Measurements from ENCODE around the gene FAM170B. TPM values are rescaled to one million over a fixed set of nuclear protein-coding genes. Genes with fewer than 3 reads are reported as not detected.

Gene FAM170B
- total RNA-seq, 1 experiment from 2014 or later: not detected

DNA sequence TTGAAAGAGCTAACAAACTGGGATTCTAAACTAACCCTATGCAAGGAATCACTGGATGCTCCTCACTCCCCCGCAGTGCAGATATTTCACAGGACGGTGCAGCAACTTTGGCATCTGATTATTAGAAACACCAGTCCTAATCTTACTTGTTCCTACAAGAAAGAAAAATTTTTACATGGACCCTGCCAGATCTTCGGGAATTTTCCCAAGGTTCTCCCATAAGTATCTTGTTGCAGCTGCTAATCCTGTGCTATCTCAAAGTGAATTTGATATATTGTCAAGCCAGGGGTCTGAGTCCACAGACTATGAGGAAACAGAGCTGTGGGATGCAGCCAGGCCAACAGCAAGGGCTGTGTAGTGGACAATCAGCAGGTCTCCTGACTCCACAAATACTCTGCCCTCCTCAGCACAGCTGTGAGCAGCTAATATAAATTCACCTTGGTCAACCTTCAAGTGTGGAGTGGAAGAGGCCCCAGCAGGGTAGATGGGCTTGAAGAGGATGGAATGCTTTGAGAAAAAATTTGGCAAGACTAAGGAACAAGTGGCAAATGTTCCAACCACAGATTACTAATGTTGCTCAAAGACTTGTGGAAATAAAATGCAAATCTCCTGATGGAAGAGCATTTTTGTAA lies 44.1 kb downstream of the FAM170B start:
- no peak for DNase-seq (ENCODE audit: low spot score)
- in situ Hi-C loops (cut with HindIII; ENCODE audit: low sequenced_read_pairs): no loop called here

DNA sequence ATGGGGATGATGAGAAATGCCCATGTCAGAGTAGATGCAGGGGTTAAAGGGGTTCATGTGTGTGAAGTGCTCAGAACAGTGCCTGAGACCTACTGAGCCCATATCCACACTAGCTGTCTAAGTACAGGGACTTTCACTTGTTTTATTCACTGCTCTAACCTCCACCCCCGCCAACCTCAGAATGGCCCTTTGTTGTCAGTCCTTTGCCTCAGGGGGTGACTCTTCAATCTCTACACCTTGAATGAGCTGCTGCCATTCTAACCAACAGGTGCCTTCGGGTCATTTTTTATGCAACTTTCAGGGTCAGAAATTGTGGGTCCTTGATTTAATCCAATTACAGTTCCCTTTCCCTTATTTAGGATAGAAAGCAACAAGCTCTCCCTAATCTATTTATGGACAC lies 44.7 kb downstream of the FAM170B start:
- in situ Hi-C loops (cut with HindIII; ENCODE audit: low sequenced_read_pairs): no loop called here
- DNase-seq (ENCODE audit: low spot score): no peak

DNA sequence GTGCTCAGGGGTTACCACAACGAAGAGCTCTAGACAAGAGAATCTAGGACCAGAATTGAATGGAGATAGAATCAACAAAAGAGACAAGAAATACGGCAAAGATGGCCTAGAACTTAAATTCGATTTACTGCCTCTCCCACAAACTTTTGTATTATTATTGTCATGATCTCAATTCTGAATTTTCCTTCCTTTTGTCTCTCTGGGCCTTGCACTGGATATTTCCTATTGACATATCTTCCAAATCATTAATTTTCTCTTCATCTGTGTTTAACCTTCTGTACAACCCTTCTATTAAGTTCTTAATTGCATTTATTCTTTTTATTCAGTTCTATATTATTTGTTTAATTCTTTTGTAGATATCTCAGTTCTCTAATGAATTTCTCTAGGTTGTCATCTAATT lies 46.9 kb downstream of the FAM170B start:
- in situ Hi-C loops (cut with HindIII; ENCODE audit: low sequenced_read_pairs): no loop called here
- DNase-seq (ENCODE audit: low spot score): no peak

DNA sequence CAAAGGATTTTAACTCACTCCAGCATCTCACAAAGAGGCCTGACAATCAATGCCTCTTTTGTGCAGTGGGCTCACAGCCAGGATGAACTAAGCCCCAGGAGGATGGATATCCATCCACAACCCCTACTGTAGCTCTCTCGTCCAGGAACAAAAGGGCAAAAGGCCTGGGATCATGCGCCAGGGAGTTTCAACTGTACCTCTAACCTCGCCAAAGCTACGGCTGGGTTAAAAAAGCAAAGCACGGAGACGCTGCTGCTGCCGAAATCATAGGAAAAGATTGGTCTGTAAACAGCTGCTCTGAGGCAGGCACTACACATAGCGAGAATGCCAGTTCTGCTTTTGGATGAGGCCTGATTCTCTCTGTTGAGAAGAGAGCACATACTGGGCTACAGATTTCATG lies 50.6 kb downstream of the FAM170B start:
- in situ Hi-C loops (cut with HindIII; ENCODE audit: low sequenced_read_pairs): no loop called here
- no peak for DNase-seq (ENCODE audit: low spot score)

DNA sequence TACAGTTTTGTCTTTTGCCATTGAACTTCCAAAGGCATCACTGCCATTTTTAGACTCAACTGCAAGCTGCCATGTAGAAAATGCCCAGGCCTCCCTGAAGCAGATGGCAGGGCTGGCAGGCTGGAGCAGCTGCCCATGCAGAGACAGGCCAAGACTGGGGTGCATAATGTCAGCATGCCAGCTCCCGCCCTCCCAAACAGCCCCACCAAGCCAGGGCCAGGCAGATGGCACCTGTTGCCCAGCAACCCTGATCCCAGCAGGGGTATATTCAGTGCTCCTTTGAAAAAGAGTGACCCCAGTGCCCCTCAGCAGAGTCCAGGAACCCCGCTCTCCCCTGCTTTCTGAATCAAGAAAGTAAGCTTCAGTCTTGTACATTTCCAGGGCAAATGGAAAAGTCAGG lies 51.1 kb downstream of the FAM170B start:
- in situ Hi-C loops (cut with HindIII; ENCODE audit: low sequenced_read_pairs): no loop called here
- peak; percentile 98 for DNase-seq (ENCODE audit: low spot score)

DNA sequence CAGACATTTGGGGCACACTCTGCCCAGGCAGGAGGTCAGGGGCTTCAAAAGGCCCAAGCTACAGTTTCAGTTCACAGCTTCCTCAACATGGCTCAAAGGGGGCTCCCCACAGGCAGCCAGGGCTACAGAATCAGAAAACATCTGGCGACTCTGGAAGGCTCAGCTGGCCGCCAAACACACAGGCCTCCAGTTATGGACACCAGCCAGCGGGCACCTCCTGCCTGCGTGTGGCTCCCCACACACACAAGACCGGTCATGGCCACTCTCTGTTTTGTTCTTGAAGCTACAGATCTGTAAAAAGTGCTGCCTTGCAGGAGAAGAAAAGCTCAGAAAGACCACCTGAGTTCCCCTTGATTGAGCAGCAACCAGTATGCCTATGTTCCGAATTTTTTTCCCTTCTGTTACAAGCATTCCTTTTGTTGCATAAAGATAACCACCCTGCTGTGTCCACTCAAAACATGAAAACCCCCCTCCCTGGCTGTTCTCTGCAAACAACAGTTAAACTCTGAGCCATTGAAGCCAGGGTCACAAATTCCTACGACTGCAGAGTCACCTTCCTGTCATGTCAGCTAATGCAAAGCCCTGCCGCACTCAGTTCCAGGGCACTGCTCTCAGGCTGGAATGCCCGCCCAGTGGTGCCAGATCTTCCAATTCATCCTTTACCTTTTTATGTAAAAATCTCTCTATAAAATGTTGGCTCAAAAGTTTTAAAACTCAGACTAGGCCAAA lies 52.1 kb downstream of the FAM170B start:
- DNase-seq (ENCODE audit: low spot score): peak; percentile 12
- in situ Hi-C loops (cut with HindIII; ENCODE audit: low sequenced_read_pairs): no loop called here

Other genes starting within 250 kb of the FAM170B start
- gene LRRC18, start 194.2 kb downstream of the FAM170B start, total RNA-seq (2014; rRNA removed; shearing (Covaris generic)): not detected in 2 replicates
- gene VSTM4, start 18.5 kb downstream of the FAM170B start, total RNA-seq (2014; rRNA removed; shearing (Covaris generic)): not detected in 2 replicates
- gene TMEM273, start 54.4 kb upstream of the FAM170B start, total RNA-seq (2014; rRNA removed; shearing (Covaris generic)): not detected in 2 replicates
- not detected in 2 replicates for gene C10orf71, start 165.1 kb upstream of the FAM170B start, total RNA-seq (2014; rRNA removed; shearing (Covaris generic))

Measured in G401 (cell line).